NAMALWA (cell line): ENCODE data around the gene ATP6V0A1.
"Not testable (repeated sequence)": the region's sequence is repeated elsewhere in the genome, so short reads cannot be mapped to it uniquely, and the experiment has no call there.

Source experiments
- DNase-seq: peaks from one replicate; pipeline ENCODE4 v3.0.0-alpha.2; 2015; ENCODE audit warnings: low spot score

ATP6V0A1 gene

GRCh38 chr17:42519546-42520491 lies 61.1 kb downstream of the ATP6V0A1 start:
- no peak for DNase-seq

- DNase-seq: peak; percentile 62
Observed at GRCh38 chr17:42520540-42520951, 61.9 kb downstream of the ATP6V0A1 start.

- no peak for DNase-seq
Observed at GRCh38 chr17:42521036-42521435, 62.4 kb downstream of the ATP6V0A1 start.

- DNase-seq: no peak
Observed at GRCh38 chr17:42521666-42522262, 63.1 kb downstream of the ATP6V0A1 start.

GRCh38 chr17:42522263-42522790 lies 63.6 kb downstream of the ATP6V0A1 start:
- no peak for DNase-seq

GRCh38 chr17:42522798-42523278 lies 64.2 kb downstream of the ATP6V0A1 start:
- no peak for DNase-seq

GRCh38 chr17:42525221-42525620 lies 66.5 kb downstream of the ATP6V0A1 start:
- no peak for DNase-seq

GRCh38 chr17:42526031-42526444 lies 67.4 kb downstream of the ATP6V0A1 start:
- DNase-seq: no peak

- DNase-seq: no peak
Observed at GRCh38 chr17:42527932-42528331, 69.3 kb downstream of the ATP6V0A1 start.

GRCh38 chr17:42529061-42529460 lies 70.4 kb downstream of the ATP6V0A1 start:
- DNase-seq: no peak

GRCh38 chr17:42530952-42531454 lies 72.3 kb downstream of the ATP6V0A1 start:
- no peak for DNase-seq

- peak; percentile 69 for DNase-seq
Observed at GRCh38 chr17:42531455-42532354, 73.0 kb downstream of the ATP6V0A1 start.

GRCh38 chr17:42535155-42536047 lies 76.7 kb downstream of the ATP6V0A1 start:
- peak; percentile 26 for DNase-seq

- peak; percentile 95 for DNase-seq
Observed at GRCh38 chr17:42536048-42536371, 77.3 kb downstream of the ATP6V0A1 start, which contains the start of gene NAGLU. NAGLU (plus strand) TSS chr17:42536241; CDS start chr17:42536273, 32 bp downstream.

- peak; percentile 77 for DNase-seq
Observed at GRCh38 chr17:42536372-42537155, 77.9 kb downstream of the ATP6V0A1 start.

- no peak for DNase-seq
Observed at GRCh38 chr17:42537156-42537805, 78.6 kb downstream of the ATP6V0A1 start.

- no peak for DNase-seq
Observed at GRCh38 chr17:42537826-42538451, 79.3 kb downstream of the ATP6V0A1 start.

- DNase-seq: no peak
Observed at GRCh38 chr17:42538482-42538881, 79.8 kb downstream of the ATP6V0A1 start.

GRCh38 chr17:42540558-42540957 lies 81.9 kb downstream of the ATP6V0A1 start:
- not testable (repeated sequence) for DNase-seq
